Gastroesophageal sphincter (tissue), 3 donors: ENCODE results near the gene PRMT5.

Experiments
- CTCF ChIP-seq, 4 experiments: fragments of 200-600 bp in 2 of 4; fragments of 450-650 bp in 2 of 4; sonication (generic) in 1 of 4; IDR thresholded peaks; one replicate each; pipeline ENCODE4 v1.5.1; 2017 to 2019; ENCODE audit warnings: antibody characterized with exemption in 4 of 4, mild to moderate bottlenecking in 2 of 4, moderate library complexity in 2 of 4
- EP300 ChIP-seq: sonication (generic); formaldehyde crosslinking; IDR thresholded peaks from one replicate; pipeline ENCODE4 v1.6.1; 2017; ENCODE audit warnings: antibody characterized with exemption, mild to moderate bottlenecking
- POLR2A ChIP-seq, 2 donors: fragments of 450-650 bp; IDR thresholded peaks; one replicate each; pipeline ENCODE4 v1.6.1; 2017; ENCODE audit warnings: antibody characterized with exemption in 2 of 2, mild to moderate bottlenecking in 2 of 2, moderate library complexity in 1 of 2
- POLR2AphosphoS5 ChIP-seq: sonication (generic); formaldehyde crosslinking; IDR thresholded peaks from one replicate; pipeline ENCODE4 v1.6.1; 2017; ENCODE audit warnings: antibody characterized with exemption

GRCh38 chr14:22939684-22940083, 10.5 kb upstream of the PRMT5 start:
- no peak for TF ChIP-seq CTCF (IDR thresholded peaks at IDR 0.05)
- no peak for TF ChIP-seq POLR2AphosphoS5
- TF ChIP-seq POLR2A (IDR thresholded peaks at IDR 0.05) = no peak
- TF ChIP-seq EP300 = no peak
